CD4-positive, alpha-beta T cell (primary cell): ENCODE measurements around the gene LRRC25. TPM values are rescaled to one million over a fixed set of nuclear protein-coding genes. Genes with fewer than 3 reads are reported as not detected.

Experiments used
- ATAC-seq: fragments of 200-7000 bp; cut with Tn5 transposase; one replicate; pipeline ENCODE4 v1.10.0; 2022; ENCODE audit warnings: mild to moderate bottlenecking; ENCODE audit not compliant: poor library complexity
- CTCF ChIA-PET: fragments of 350-600 bp; sonication (Branson Sonifier 250); formaldehyde crosslinking; loops from one replicate; lab custom pipeline; 2021; ENCODE audit warnings: antibody characterized with exemption, inconsistent platforms; lab: Charles Lee
- POLR2A ChIA-PET: fragments of 350-600 bp; sonication (Branson Sonifier 250); formaldehyde crosslinking; loops from one replicate; lab custom pipeline; 2021; ENCODE audit warnings: antibody characterized with exemption, inconsistent platforms; lab: Charles Lee
- DNase-seq, 14 experiments: peaks; one replicate each; pipeline ENCODE4 v3.0.0-alpha.2; 2013 to 2020; ENCODE audit warnings: mixed read lengths in 2 of 14
- H3K27ac ChIP-seq, 2 donors: one replicate each; pipeline versions ENCODE4 v1.5.1 to v1.7.0; 2013; ENCODE audit warnings: low read length in 2 of 2, low read depth in 1 of 2, mild to moderate bottlenecking in 1 of 2
- H3K27me3 ChIP-seq, 2 experiments: 1 replicate in 1 of 2; 2 replicates in 1 of 2; pipeline versions ENCODE4 v1.6.1 to v1.7.0; 2013; ENCODE audit warnings: low read length in 2 of 2, control low read depth in 1 of 2, mild to moderate bottlenecking in 1 of 2, moderate library complexity in 1 of 2; ENCODE audit not compliant: insufficient read depth in 2 of 2, control insufficient read depth in 1 of 2
- H3K36me3 ChIP-seq: one replicate; pipeline ENCODE4 v1.6.1; 2013; ENCODE audit warnings: low read length, control low read depth; ENCODE audit not compliant: insufficient read depth
- H3K4me1 ChIP-seq: one replicate; pipeline ENCODE4 v1.6.1; 2013; ENCODE audit warnings: low read length, control low read depth; ENCODE audit not compliant: insufficient read depth
- H3K4me3 ChIP-seq: one replicate; pipeline ENCODE4 v1.5.1; 2013; ENCODE audit warnings: mild to moderate bottlenecking, low read length, moderate library complexity
- H3K9me3 ChIP-seq, 2 experiments: 1 replicate in 1 of 2; 2 replicates in 1 of 2; pipeline versions ENCODE4 v1.6.1 to v1.7.0; 2013; ENCODE audit warnings: low read length in 2 of 2, mild to moderate bottlenecking in 2 of 2, control low read depth in 1 of 2, moderate library complexity in 1 of 2; ENCODE audit not compliant: control insufficient read depth in 1 of 2, insufficient read depth in 1 of 2
- H3K27ac Mint-ChIP-seq: one replicate; pipeline ENCODE4 v1.8.0; 2020; ENCODE audit warnings: mixed read lengths
- H3K27me3 Mint-ChIP-seq: one replicate; pipeline ENCODE4 v1.8.0; 2021; ENCODE audit warnings: mixed read lengths
- H3K36me3 Mint-ChIP-seq: one replicate; pipeline ENCODE4 v1.8.0; 2021; ENCODE audit warnings: low read depth, mixed read lengths
- H3K4me1 Mint-ChIP-seq: one replicate; pipeline ENCODE4 v1.8.0; 2021; ENCODE audit warnings: low read depth, mixed read lengths
- H3K4me3 Mint-ChIP-seq: one replicate; pipeline ENCODE4 v1.8.0; 2020; ENCODE audit warnings: mild to moderate bottlenecking, mixed read lengths
- H3K9me3 Mint-ChIP-seq: one replicate; pipeline ENCODE4 v1.8.0; 2020; ENCODE audit warnings: mixed read lengths
- CTCF ChIP-seq: fragments of 200-600 bp; IDR thresholded peaks from one replicate; pipeline ENCODE4 v1.8.0; 2022; ENCODE audit warnings: antibody characterized with exemption, mild to moderate bottlenecking
- intact Hi-C, 2 experiments: fragments of 100-400 bp; cut with DNase I in 1 of 2; cut with micrococcal nuclease in 1 of 2; formaldehyde crosslinking; loops; one replicate each; pipeline versions ENCODE4 v1.15.1 to v1.9.0; 2023 to 2025; cut with DNase I, micrococcal nuclease
- total RNA-seq, 174 experiments: library from RNA in 2 of 174; stranded (reverse) in 2 of 174; gene quantifications; one replicate each; pipeline ENCODE4 v1.2.3 and lab custom pipeline; 2021 to 2026

The LRRC25 gene
- total RNA-seq, 2 experiments from 2014 or later, result 0.82 to 0.92 TPM

GRCh38 chr19:18393836-18394235 lies 3.6 kb downstream of the LRRC25 start:
- Mint-ChIP-seq H3K4me1 (no peaks in the 10 kb centered on the region), H3K27me3 (peaks cover 51% of the 10 kb centered on the region), H3K9me3 (no peaks in the 10 kb centered on the region), H3K36me3 (no peaks in the 10 kb centered on the region), H3K4me3 (no peak overlapping the region), H3K27ac (no peak overlapping the region)
- H3K4me3 ChIP-seq, result peak overlapping the region; percentile 7
- ChIA-PET POLR2A (no interaction called here), CTCF (no interaction called here)
- peaks cover 0 to 7% of the 10 kb centered on the region in 2 experiments for H3K9me3 ChIP-seq
- DNase-seq (peak in 2 of 14 experiments; percentile 37 to 40), ATAC-seq (no peak)
- H3K36me3 ChIP-seq, result no peaks in the 10 kb centered on the region
- H3K27ac ChIP-seq, result no peak overlapping the region
- intact Hi-C loops, result no loop called here
- peaks cover 11% of the 10 kb centered on the region for H3K4me1 ChIP-seq
- peaks cover 23 to 32% of the 10 kb centered on the region in 2 experiments for H3K27me3 ChIP-seq
- TF ChIP-seq CTCF, result no peak

DNA sequence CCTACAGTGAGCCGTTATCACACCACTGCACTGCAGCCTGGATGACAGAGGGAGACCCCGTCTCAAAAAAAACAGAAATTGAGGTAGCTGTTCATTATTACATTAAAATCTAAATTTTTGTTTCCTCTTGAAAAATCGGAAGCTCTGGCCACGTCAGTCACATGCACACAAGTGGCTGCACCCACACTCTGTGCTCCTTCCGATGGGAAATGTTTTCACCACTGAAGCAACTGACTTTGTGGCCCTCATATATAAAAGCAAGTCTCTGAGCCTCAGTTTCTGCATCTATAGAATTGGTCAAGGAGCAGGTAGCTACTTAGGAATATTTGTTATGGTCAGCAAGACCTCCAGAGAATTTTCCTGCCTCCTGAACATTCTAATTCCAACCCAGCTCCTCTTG lies 4.5 kb downstream of the LRRC25 start:
- no peak overlapping the region for H3K27ac Mint-ChIP-seq
- CTCF ChIA-PET, result interaction anchor here (0.5 kb wide), 1 partner anchor 38 kb away, joined by 3 read pairs; no protein-coding TSS in a partner anchor
- Histone ChIP-seq H3K36me3 (no peaks in the 10 kb centered on the region), H3K4me3 (peak overlapping the region; percentile 3), H3K4me1 (peaks cover 20% of the 10 kb centered on the region), H3K9me3 (peaks cover 0 to 7% of the 10 kb centered on the region in 2 experiments), H3K27ac (no peak overlapping the region), H3K27me3 (peaks cover 16 to 31% of the 10 kb centered on the region in 2 experiments)
- intact Hi-C loops, result no loop called here
- no peaks in the 10 kb centered on the region for H3K36me3 Mint-ChIP-seq
- H3K27me3 Mint-ChIP-seq, result peaks cover 49% of the 10 kb centered on the region
- peaks cover 5% of the 10 kb centered on the region for H3K4me1 Mint-ChIP-seq
- POLR2A ChIA-PET, result interaction anchor here (0.9 kb wide), 1 partner anchor 24 kb away, joined by 4 read pairs; no protein-coding TSS in a partner anchor
- ATAC-seq (no peak), DNase-seq (no peak)
- no peak for TF ChIP-seq CTCF
- no peaks in the 10 kb centered on the region for H3K9me3 Mint-ChIP-seq
- no peak overlapping the region for H3K4me3 Mint-ChIP-seq

DNA sequence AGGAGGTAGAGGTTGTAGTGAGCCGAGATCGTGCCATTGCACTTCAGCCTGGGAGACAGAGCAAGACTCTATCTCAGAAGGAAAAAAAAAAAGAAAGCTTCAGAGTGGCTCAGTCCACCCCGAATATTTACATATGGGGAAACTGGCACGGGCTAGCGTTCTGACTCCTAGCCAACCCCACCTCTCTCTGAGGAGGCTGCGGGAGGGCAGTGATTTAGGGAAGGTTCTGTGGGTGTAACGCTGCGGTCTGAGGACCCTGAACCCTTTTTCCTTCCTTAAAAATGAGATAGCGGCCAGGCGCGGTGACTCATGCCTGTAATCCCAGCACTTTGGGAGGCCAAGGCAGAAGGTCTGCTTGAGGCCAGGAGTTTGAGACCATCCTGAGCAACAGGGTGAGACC lies 5.0 kb downstream of the LRRC25 start:
- Histone ChIP-seq H3K27me3 (peaks cover 17 to 31% of the 10 kb centered on the region in 2 experiments), H3K27ac (no peak overlapping the region), H3K9me3 (peaks cover 0 to 7% of the 10 kb centered on the region in 2 experiments), H3K4me1 (peaks cover 19% of the 10 kb centered on the region), H3K36me3 (no peaks in the 10 kb centered on the region), H3K4me3 (peak overlapping the region; percentile 3)
- intact Hi-C loops, result no loop called here
- no peak for ATAC-seq
- H3K9me3 Mint-ChIP-seq, result no peaks in the 10 kb centered on the region
- peaks cover 10% of the 10 kb centered on the region for H3K4me1 Mint-ChIP-seq
- no peak overlapping the region for H3K4me3 Mint-ChIP-seq
- H3K27me3 Mint-ChIP-seq, result peaks cover 50% of the 10 kb centered on the region
- no peak for TF ChIP-seq CTCF
- POLR2A ChIA-PET, result interaction anchor here (0.9 kb wide), 1 partner anchor 25 kb away, joined by 4 read pairs; no protein-coding TSS in a partner anchor
- DNase-seq, result peak in 2 of 14 experiments; percentile 63 to 71
- no peaks in the 10 kb centered on the region for H3K36me3 Mint-ChIP-seq
- no peak overlapping the region for H3K27ac Mint-ChIP-seq
- CTCF ChIA-PET, result no interaction called here
